ENCODE results near the gene SYT7.

GRCh38 chr11:61571869-61572268, 9.0 kb downstream of the SYT7 start:
- TF ChIP-seq CTCF (IDR thresholded peaks at IDR 0.05 in 8 of 11, conservative IDR thresholded peaks at IDR 0.05 in 3 of 11) (no peak), POLR2AphosphoS5 (IDR thresholded peaks at IDR 0.05) (no peak), POLR2A (IDR thresholded peaks at IDR 0.05) (no peak)

Data from spleen (tissue), 7 donors.